ENCODE results near the gene PLEKHG4B.
"Not testable (repeated sequence)": the region's sequence is repeated elsewhere in the genome, so short reads cannot be mapped to it uniquely, and the experiment has no call there.

The PLEKHG4B gene

GRCh38 chr5:219991-220390 lies 128.0 kb downstream of the PLEKHG4B start:
- no peak for DNase-seq (ENCODE audit: low read depth in 3 of 3, low spot score in 1 of 3)

- DNase-seq (ENCODE audit: low read depth in 3 of 3, low spot score in 1 of 3): not testable (repeated sequence)
Observed at GRCh38 chr5:222951-223715, 131.2 kb downstream of the PLEKHG4B start.

GRCh38 chr5:223791-224190 lies 131.8 kb downstream of the PLEKHG4B start:
- DNase-seq (ENCODE audit: low read depth in 3 of 3, low spot score in 1 of 3): no peak

- no peak for DNase-seq (ENCODE audit: low read depth in 3 of 3, low spot score in 1 of 3)
Observed at GRCh38 chr5:225334-225733, 133.4 kb downstream of the PLEKHG4B start.

- DNase-seq (ENCODE audit: low read depth in 3 of 3, low spot score in 1 of 3): not testable (repeated sequence)
Observed at GRCh38 chr5:227375-227774, 135.4 kb downstream of the PLEKHG4B start.

GRCh38 chr5:228886-229285 lies 136.9 kb downstream of the PLEKHG4B start:
- DNase-seq (ENCODE audit: low read depth in 3 of 3, low spot score in 1 of 3): no peak

- DNase-seq (ENCODE audit: low read depth in 3 of 3, low spot score in 1 of 3): no peak
Observed at GRCh38 chr5:230711-231110, 138.7 kb downstream of the PLEKHG4B start.

GRCh38 chr5:231661-232060 lies 139.7 kb downstream of the PLEKHG4B start:
- no peak for DNase-seq (ENCODE audit: low read depth in 3 of 3, low spot score in 1 of 3)

- not testable (repeated sequence) for DNase-seq (ENCODE audit: low read depth in 3 of 3, low spot score in 1 of 3)
Observed at GRCh38 chr5:233426-233825, 141.5 kb downstream of the PLEKHG4B start.

- DNase-seq (ENCODE audit: low read depth in 3 of 3, low spot score in 1 of 3): no peak
Observed at GRCh38 chr5:234450-234849, 142.5 kb downstream of the PLEKHG4B start.

GRCh38 chr5:235527-235926 lies 143.6 kb downstream of the PLEKHG4B start:
- DNase-seq (ENCODE audit: low read depth in 3 of 3, low spot score in 1 of 3): not testable (repeated sequence)

GRCh38 chr5:237931-238330 lies 146.0 kb downstream of the PLEKHG4B start:
- not testable (repeated sequence) for DNase-seq (ENCODE audit: low read depth in 3 of 3, low spot score in 1 of 3)

Measured in stimulated activated CD4-positive, alpha-beta T cell treated with anti-CD3 and anti-CD28 coated beads, TNF-alpha, amount 100 ng/mL, for 1 hour (primary cell).